Measurements from ENCODE around the gene SFXN1.
"Not testable (repeated sequence)": the region's sequence is repeated elsewhere in the genome, so short reads cannot be mapped to it uniquely, and the experiment has no call there.

Gene SFXN1

GRCh38 chr5:175478384-175479124 lies at the start of gene SFXN1:
Gene SFXN1, plus strand, starts transcription at chr5:175478560. Its CDS starts 13,544 bp downstream, at chr5:175492104.
- DNase-seq (ENCODE audit: low read depth in 2 of 2), result peak; percentile 77

- DNase-seq (ENCODE audit: low read depth in 2 of 2), result no peak
Observed at GRCh38 chr5:175434800-175435199, 43.6 kb upstream of the SFXN1 start.

- DNase-seq (ENCODE audit: low read depth in 2 of 2), result no peak
Observed at GRCh38 chr5:175436359-175436758, 42.0 kb upstream of the SFXN1 start.

- DNase-seq (ENCODE audit: low read depth in 2 of 2), result no peak
Observed at GRCh38 chr5:175438234-175438857, 40.0 kb upstream of the SFXN1 start.

- no peak for DNase-seq (ENCODE audit: low read depth in 2 of 2)
Observed at GRCh38 chr5:175443514-175444059, 34.8 kb upstream of the SFXN1 start.

GRCh38 chr5:175444060-175444904 lies 34.1 kb upstream of the SFXN1 start, which contains the start of gene DRD1:
Gene DRD1, minus strand, starts transcription at chr5:175444182. Its CDS starts 1,083 bp downstream, at chr5:175443099.
- DNase-seq (ENCODE audit: low read depth in 2 of 2), result peak; percentile 38 to 48

GRCh38 chr5:175444905-175445456 lies 33.4 kb upstream of the SFXN1 start:
- DNase-seq (ENCODE audit: low read depth in 2 of 2), result no peak

- DNase-seq (ENCODE audit: low read depth in 2 of 2), result not testable (repeated sequence)
Observed at GRCh38 chr5:175446378-175446777, 32.0 kb upstream of the SFXN1 start.

GRCh38 chr5:175447571-175447970 lies 30.8 kb upstream of the SFXN1 start:
- no peak for DNase-seq (ENCODE audit: low read depth in 2 of 2)

- no peak for DNase-seq (ENCODE audit: low read depth in 2 of 2)
Observed at GRCh38 chr5:175448276-175448675, 30.1 kb upstream of the SFXN1 start.

- DNase-seq (ENCODE audit: low read depth in 2 of 2), result no peak
Observed at GRCh38 chr5:175452166-175452565, 26.2 kb upstream of the SFXN1 start.

- DNase-seq (ENCODE audit: low read depth in 2 of 2), result not testable (repeated sequence)
Observed at GRCh38 chr5:175454338-175454737, 24.0 kb upstream of the SFXN1 start.

- DNase-seq (ENCODE audit: low read depth in 2 of 2), result no peak
Observed at GRCh38 chr5:175456105-175456742, 22.1 kb upstream of the SFXN1 start.

GRCh38 chr5:175457466-175457865 lies 20.9 kb upstream of the SFXN1 start:
- no peak for DNase-seq (ENCODE audit: low read depth in 2 of 2)

GRCh38 chr5:175460126-175460525 lies 18.2 kb upstream of the SFXN1 start:
- no peak for DNase-seq (ENCODE audit: low read depth in 2 of 2)

- DNase-seq (ENCODE audit: low read depth in 2 of 2), result no peak
Observed at GRCh38 chr5:175460552-175460951, 17.8 kb upstream of the SFXN1 start.

GRCh38 chr5:175461370-175461769 lies 17.0 kb upstream of the SFXN1 start:
- DNase-seq (ENCODE audit: low read depth in 2 of 2), result no peak

GRCh38 chr5:175463641-175464040 lies 14.7 kb upstream of the SFXN1 start:
- no peak for DNase-seq (ENCODE audit: low read depth in 2 of 2)

GRCh38 chr5:175464074-175464941 lies 14.1 kb upstream of the SFXN1 start:
- DNase-seq (ENCODE audit: low read depth in 2 of 2), result peak; percentile 60 to 66

GRCh38 chr5:175464942-175465233 lies 13.5 kb upstream of the SFXN1 start:
- no peak for DNase-seq (ENCODE audit: low read depth in 2 of 2)
